ENCODE measurements around the gene COL27A1.
A peak's percentile ranks its signal among the peaks of the same experiment; 100 is the strongest.

COL27A1 gene

GRCh38 chr9:114155263-114155994 lies at the start of gene COL27A1:
COL27A1 (plus strand) TSS chr9:114155537; CDS start chr9:114155951, 414 bp downstream.
- DNase-seq = peak; percentile 53 to 96 (median 80)
- intact Hi-C loops (cut with DNase I) = loop anchor here (1.0 kb wide), 2 partner anchors 116 to 136 kb away; no protein-coding TSS in a partner anchor

GRCh38 chr9:114107286-114108001 lies 47.9 kb upstream of the COL27A1 start:
- intact Hi-C loops (cut with DNase I) = loop anchor here (2.0 kb wide), 1 partner anchor 183 kb away; no protein-coding TSS in a partner anchor

GRCh38 chr9:114108016-114108833 lies 47.1 kb upstream of the COL27A1 start:
- intact Hi-C loops (cut with DNase I) = loop anchor here (2.0 kb wide), 1 partner anchor 183 kb away; no protein-coding TSS in a partner anchor
- peak; percentile 51 to 97 (median 78) for DNase-seq

More at GRCh38 chr9:114107286-114108001, 47.9 kb upstream of the COL27A1 start:
- DNase-seq = no peak

GRCh38 chr9:114109124-114109523 lies 46.2 kb upstream of the COL27A1 start:
- intact Hi-C loops (cut with DNase I) = loop anchor here (2.0 kb wide), 1 partner anchor 182 kb away; no protein-coding TSS in a partner anchor

GRCh38 chr9:114110180-114110579 lies 45.2 kb upstream of the COL27A1 start:
- intact Hi-C loops (cut with DNase I) = no loop called here
- DNase-seq = no peak

More at GRCh38 chr9:114109124-114109523, 46.2 kb upstream of the COL27A1 start:
- no peak for DNase-seq

GRCh38 chr9:114112325-114112724 lies 43.0 kb upstream of the COL27A1 start:
- DNase-seq = no peak
- intact Hi-C loops (cut with DNase I) = no loop called here

GRCh38 chr9:114112778-114113584 lies 42.4 kb upstream of the COL27A1 start:
- intact Hi-C loops (cut with DNase I) = no loop called here
- peak in 3 of 10 donors; percentile 31 to 88 (median 43) for DNase-seq

- no peak for DNase-seq
- intact Hi-C loops (cut with DNase I) = no loop called here
Measured at GRCh38 chr9:114114364-114114763, 41.0 kb upstream of the COL27A1 start.

GRCh38 chr9:114115654-114116125 lies 39.6 kb upstream of the COL27A1 start:
- DNase-seq = no peak
- intact Hi-C loops (cut with DNase I) = no loop called here

- peak in 1 of 10 donors; percentile 66 for DNase-seq
- intact Hi-C loops (cut with DNase I) = no loop called here
Measured at GRCh38 chr9:114116126-114116747, 39.1 kb upstream of the COL27A1 start.

- no peak for DNase-seq
- intact Hi-C loops (cut with DNase I) = no loop called here
Measured at GRCh38 chr9:114117614-114117995, 37.7 kb upstream of the COL27A1 start.

GRCh38 chr9:114117996-114118830 lies 37.1 kb upstream of the COL27A1 start:
- intact Hi-C loops (cut with DNase I) = no loop called here
- peak in 2 of 10 donors; percentile 31 to 78 for DNase-seq

GRCh38 chr9:114119242-114120191 lies 35.8 kb upstream of the COL27A1 start:
- no peak for DNase-seq
- intact Hi-C loops (cut with DNase I) = no loop called here

- intact Hi-C loops (cut with DNase I) = no loop called here
- DNase-seq = no peak
Measured at GRCh38 chr9:114120192-114121014, 34.9 kb upstream of the COL27A1 start.

GRCh38 chr9:114121227-114122135 lies 33.9 kb upstream of the COL27A1 start:
- DNase-seq = peak in 1 of 10 donors; percentile 60
- intact Hi-C loops (cut with DNase I) = no loop called here
